HG03354 (cell line): ENCODE results near the gene RCBTB2.
"Not testable (repeated sequence)": the region's sequence is repeated elsewhere in the genome, so short reads cannot be mapped to it uniquely, and the experiment has no call there.

Source experiments
- ATAC-seq: cut with Tn5 transposase; IDR thresholded peaks from one replicate; pipeline ENCODE4 v1.9.1; 2021; ENCODE audit warnings: mild to moderate bottlenecking; ENCODE audit not compliant: unreplicated experiment, poor library complexity, severe bottlenecking

Gene RCBTB2

GRCh38 chr13:48532506-48533499 lies at the start of gene RCBTB2:
RCBTB2 (minus strand) TSS chr13:48533080; CDS start chr13:48521939, 11,141 bp downstream.
- peak; percentile 85 for ATAC-seq

- no peak for ATAC-seq
Observed at GRCh38 chr13:48582084-48582483, 49.2 kb upstream of the RCBTB2 start.

- no peak for ATAC-seq
Observed at GRCh38 chr13:48580896-48581295, 48.0 kb upstream of the RCBTB2 start.

- no peak for ATAC-seq
Observed at GRCh38 chr13:48580185-48580803, 47.4 kb upstream of the RCBTB2 start.

GRCh38 chr13:48579919-48580180 lies 47.0 kb upstream of the RCBTB2 start:
- not testable (repeated sequence) for ATAC-seq

GRCh38 chr13:48579165-48579918 lies 46.5 kb upstream of the RCBTB2 start:
- ATAC-seq, result peak; percentile 85

GRCh38 chr13:48578516-48579164 lies 45.8 kb upstream of the RCBTB2 start:
- ATAC-seq, result peak; percentile 51

GRCh38 chr13:48576448-48577010 lies 43.6 kb upstream of the RCBTB2 start:
- ATAC-seq, result no peak

- ATAC-seq, result no peak
Observed at GRCh38 chr13:48575031-48575430, 42.2 kb upstream of the RCBTB2 start.

- no peak for ATAC-seq
Observed at GRCh38 chr13:48574041-48574796, 41.3 kb upstream of the RCBTB2 start.

GRCh38 chr13:48573213-48574007 lies 40.5 kb upstream of the RCBTB2 start:
- ATAC-seq, result no peak

GRCh38 chr13:48571126-48571913 lies 38.4 kb upstream of the RCBTB2 start:
- ATAC-seq, result no peak

- ATAC-seq, result no peak
Observed at GRCh38 chr13:48570216-48570828, 37.4 kb upstream of the RCBTB2 start.

GRCh38 chr13:48569104-48569666 lies 36.3 kb upstream of the RCBTB2 start:
- no peak for ATAC-seq

- ATAC-seq, result no peak
Observed at GRCh38 chr13:48568370-48569103, 35.7 kb upstream of the RCBTB2 start.
